IPS-18c (cell line): ENCODE results near the gene TOM1.
"Not testable (repeated sequence)": the region's sequence is repeated elsewhere in the genome, so short reads cannot be mapped to it uniquely, and the experiment has no call there.

Experiments
- H3K4me3 ChIP-seq: 2 replicates; pipeline ENCODE4 v1.7.0; 2013; ENCODE audit warnings: low read depth, mild to moderate bottlenecking, low read length, moderate library complexity; ENCODE audit not compliant: insufficient read depth
- H3K9me3 ChIP-seq: one replicate; pipeline ENCODE4 v1.6.1; 2013; ENCODE audit warnings: mild to moderate bottlenecking, low read length, moderate library complexity; ENCODE audit not compliant: control insufficient read depth, insufficient read depth

TOM1 gene

DNA sequence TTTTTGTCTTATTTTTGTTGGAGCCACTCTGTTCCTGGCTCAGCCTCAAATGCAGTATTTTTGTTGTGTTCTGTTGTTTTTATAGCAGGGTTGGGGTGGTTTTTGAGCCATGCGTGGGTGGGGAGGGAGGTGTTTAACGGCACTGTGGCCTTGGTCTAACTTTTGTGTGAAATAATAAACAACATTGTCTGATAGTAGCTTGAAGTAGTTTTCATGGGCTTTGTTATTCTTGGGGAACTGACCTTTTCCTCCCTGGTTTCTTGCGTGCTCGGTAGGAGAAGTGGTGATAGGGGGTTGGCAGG lies 94.3 kb downstream of the TOM1 start:
- Histone ChIP-seq H3K9me3 (no peaks in the 10 kb centered on the region), H3K4me3 (no peak overlapping the region)

GRCh38 chr22:35394810-35395563 lies 95.3 kb downstream of the TOM1 start:
- H3K9me3 ChIP-seq: no peaks in the 10 kb centered on the region
- no peak overlapping the region for H3K4me3 ChIP-seq

GRCh38 chr22:35396622-35397021 lies 96.9 kb downstream of the TOM1 start:
- not testable (repeated sequence) for H3K4me3 ChIP-seq, H3K9me3 ChIP-seq

- no peaks in the 10 kb centered on the region for H3K9me3 ChIP-seq
- H3K4me3 ChIP-seq: no peak overlapping the region
Observed at GRCh38 chr22:35397095-35397904, 97.6 kb downstream of the TOM1 start.
